Stimulated activated CD4-positive, alpha-beta T cell treated with anti-CD3 and anti-CD28 coated beads, Interleukin-2, amount 100 ng/mL, for 24 hours (primary cell): Measurements from ENCODE around the gene PLEKHG3.
A peak's percentile ranks its signal among the peaks of the same experiment; 100 is the strongest.

ENCODE experiments used
- DNase-seq, 2 donors: peaks; one replicate each; pipeline ENCODE4 v3.0.0-alpha.2; 2020

The PLEKHG3 gene

GRCh38 chr14:64708148-64709004 is 4.2 kb downstream of the PLEKHG3 start:
- no peak for DNase-seq

- DNase-seq = no peak
These were observed 4.9 kb downstream of the PLEKHG3 start for GRCh38 chr14:64709126-64709525.

- DNase-seq = no peak
These were observed 6.8 kb downstream of the PLEKHG3 start for GRCh38 chr14:64711039-64711438.

GRCh38 chr14:64713677-64714076 is 9.5 kb downstream of the PLEKHG3 start:
- DNase-seq = no peak

- no peak for DNase-seq
These were observed 10.3 kb downstream of the PLEKHG3 start for GRCh38 chr14:64714432-64715025.

- no peak for DNase-seq
These were observed 11.0 kb downstream of the PLEKHG3 start for GRCh38 chr14:64715146-64715627.

GRCh38 chr14:64715628-64716412 is 11.6 kb downstream of the PLEKHG3 start:
- DNase-seq = no peak

GRCh38 chr14:64717870-64718269 is 13.6 kb downstream of the PLEKHG3 start:
- no peak for DNase-seq

- no peak for DNase-seq
These were observed 14.5 kb downstream of the PLEKHG3 start for GRCh38 chr14:64718762-64719161.

GRCh38 chr14:64719601-64720000 is 15.4 kb downstream of the PLEKHG3 start:
- no peak for DNase-seq

- DNase-seq = no peak
These were observed 15.9 kb downstream of the PLEKHG3 start for GRCh38 chr14:64720131-64720576.

- no peak for DNase-seq
These were observed 17.2 kb downstream of the PLEKHG3 start for GRCh38 chr14:64721391-64721791.

- DNase-seq = no peak
These were observed 17.7 kb downstream of the PLEKHG3 start for GRCh38 chr14:64721899-64722298.

GRCh38 chr14:64722842-64723447 is 18.7 kb downstream of the PLEKHG3 start:
- DNase-seq = no peak

GRCh38 chr14:64723691-64724577 is 19.7 kb downstream of the PLEKHG3 start:
- no peak for DNase-seq

GRCh38 chr14:64724578-64724930 is 20.3 kb downstream of the PLEKHG3 start:
- no peak for DNase-seq

GRCh38 chr14:64725261-64725815 is 21.1 kb downstream of the PLEKHG3 start:
- no peak for DNase-seq

- no peak for DNase-seq
These were observed 21.8 kb downstream of the PLEKHG3 start for GRCh38 chr14:64725879-64726584.

GRCh38 chr14:64726585-64726890 is 22.3 kb downstream of the PLEKHG3 start:
- DNase-seq = peak; percentile 39 to 61

- DNase-seq = no peak
These were observed 23.4 kb downstream of the PLEKHG3 start for GRCh38 chr14:64727551-64728071.

- no peak for DNase-seq
These were observed 23.9 kb downstream of the PLEKHG3 start for GRCh38 chr14:64728106-64728505.
